ENCODE results near the gene FGF23. TPM values are rescaled to one million over a fixed set of nuclear protein-coding genes. Genes with fewer than 3 reads are reported as not detected.

The FGF23 gene
- total and polyA plus RNA-seq, 2 of the 4 experiments (the other 2 are of a cell fraction) = not detected

GRCh38 chr12:4370265-4370664, 9.2 kb downstream of the FGF23 start:
- BruUV-seq (replicated peaks) = no TSS peak
- H3K56ac ChIP-seq (ENCODE audit: extremely low read depth, insufficient read depth, low read length) = no peak overlapping the region
- intact Hi-C loops (cut with micrococcal nuclease) (no loop called here), in situ Hi-C loops (cut with MboI; ENCODE audit: low sequenced_read_pairs) (no loop called here), dilution Hi-C loops (cut with HindIII; ENCODE audit: low sequenced_read_pairs, unreplicated experiment) (no loop called here)
- no peaks in the 10 kb centered on the region for H4K20me1 ChIP-seq (ENCODE audit: insufficient read depth, low read length)
- H3K9me1 ChIP-seq (ENCODE audit: insufficient read depth, low read length) = no peaks in the 10 kb centered on the region
- DNase-seq (no peak), ATAC-seq (ENCODE audit: low read depth) (no peak)
- H3K4me3 ChIP-seq (ENCODE audit: insufficient read depth, low read depth, low read length) = no peak overlapping the region
- no peak overlapping the region for H2AK5ac ChIP-seq (ENCODE audit: low read depth, low read length)
- no peaks in the 10 kb centered on the region for H3K9me3 ChIP-seq (ENCODE audit: control insufficient read depth, insufficient read depth, low read length)
- 85% methylated on average over 4 of the region's 31 CpGs; no CpG with 5 or more reads in 1 of the 2 experiments for WGBS, 2 experiments (ENCODE audit: extremely low coverage in 2 of 2, insufficient read length in 1 of 2)
- H2BK20ac ChIP-seq (ENCODE audit: low read depth, low read length) = no peak overlapping the region
- H3K4me2 ChIP-seq (ENCODE audit: low read depth, low read length) = no peak overlapping the region
- H3K14ac ChIP-seq (replicated peaks; ENCODE audit: low read depth, low read length) = no peak overlapping the region
- no peak overlapping the region for H2BK5ac ChIP-seq (ENCODE audit: low read depth, low read length, poor library complexity, severe bottlenecking)
- no peaks in the 10 kb centered on the region for H3K4me1 ChIP-seq (ENCODE audit: control insufficient read depth, insufficient read depth, low read length)
- H2AFZ ChIP-seq (replicated peaks; ENCODE audit: low read length, poor library complexity) = no peak overlapping the region
- H3K27me3 ChIP-seq (ENCODE audit: control insufficient read depth, insufficient read depth, low read length) = no peaks in the 10 kb centered on the region; the same call in 1 of the 2 replicates
- H2BK120ac ChIP-seq (ENCODE audit: low read depth, low read length) = no peak overlapping the region
- no peaks in the 10 kb centered on the region for H3K36me3 ChIP-seq (ENCODE audit: control insufficient read depth, insufficient read depth, low read length)
- H2BK15ac ChIP-seq (ENCODE audit: low read depth, low read length) = no peak overlapping the region
- TF ChIP-seq CEBPB (IDR thresholded peaks at IDR 0.05; ENCODE audit: low read depth, low read length) (no peak), MAZ (IDR thresholded peaks at IDR 0.05; ENCODE audit: borderline replicate concordance, low read depth, low read length) (no peak), BHLHE40 (IDR thresholded peaks at IDR 0.05; ENCODE audit: low read depth, low read length) (no peak), MAFK (IDR thresholded peaks at IDR 0.05; ENCODE audit: low read depth, low read length) (no peak), MXI1 (IDR thresholded peaks at IDR 0.05; ENCODE audit: borderline replicate concordance, low read depth, low read length) (no peak), POLR2A (IDR thresholded peaks at IDR 0.05; ENCODE audit: low read depth, low read length) (no peak), RCOR1 (IDR thresholded peaks at IDR 0.05; ENCODE audit: insufficient replicate concordance, low read length) (no peak), NFE2L2 (IDR thresholded peaks at IDR 0.05; ENCODE audit: low read depth, low read length) (no peak), CHD1 (IDR thresholded peaks at IDR 0.05; ENCODE audit: low read depth, low read length) (no peak), RFX5 (IDR thresholded peaks at IDR 0.05; ENCODE audit: low read depth, low read length) (no peak), SMC3 (IDR thresholded peaks at IDR 0.05; ENCODE audit: low read depth, low read length) (no peak), RAD21 (IDR thresholded peaks at IDR 0.05; ENCODE audit: low read length) (no peak), ELK1 (IDR thresholded peaks at IDR 0.05; ENCODE audit: borderline replicate concordance, low read depth, low read length) (no peak)
- TF ChIP-seq, protein P1, sequence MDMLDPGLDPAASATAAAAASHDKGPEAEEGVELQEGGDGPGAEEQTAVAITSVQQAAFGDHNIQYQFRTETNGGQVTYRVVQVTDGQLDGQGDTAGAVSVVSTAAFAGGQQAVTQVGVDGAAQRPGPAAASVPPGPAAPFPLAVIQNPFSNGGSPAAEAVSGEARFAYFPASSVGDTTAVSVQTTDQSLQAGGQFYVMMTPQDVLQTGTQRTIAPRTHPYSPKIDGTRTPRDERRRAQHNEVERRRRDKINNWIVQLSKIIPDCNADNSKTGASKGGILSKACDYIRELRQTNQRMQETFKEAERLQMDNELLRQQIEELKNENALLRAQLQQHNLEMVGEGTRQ (IDR thresholded peaks at IDR 0.05; ENCODE audit: low read depth, low read length) = no peak
- no peak overlapping the region for H3K4ac ChIP-seq (ENCODE audit: low read depth, low read length)
- H4K8ac ChIP-seq (ENCODE audit: low read depth in 2 of 2, low read length in 2 of 2) = no peak overlapping the region
- H4K5ac ChIP-seq (ENCODE audit: low read depth, low read length) = no peak overlapping the region
- H3K79me1 ChIP-seq (ENCODE audit: low read depth in 1 of 2, low read length in 2 of 2) = no peaks in the 10 kb centered on the region
- H3K18ac ChIP-seq (ENCODE audit: low read depth, low read length) = no peak overlapping the region
- H4K91ac ChIP-seq (ENCODE audit: insufficient read depth, low read depth, low read length) = no peak overlapping the region
- ChIA-PET CTCF (interaction anchor here (0.7 kb wide), 1 partner anchor 928 kb away, joined by 4 read pairs; no protein-coding TSS in a partner anchor), POLR2A (ENCODE audit: unreplicated experiment) (no interaction called here)
- H3K9ac ChIP-seq (ENCODE audit: low read depth, low read length) = no peak overlapping the region
- H2AK9ac ChIP-seq (replicated peaks; ENCODE audit: low read depth, low read length, poor library complexity) = no peak overlapping the region
- H3K23ac ChIP-seq (ENCODE audit: low read depth, low read length) = no peak overlapping the region
- H3K27ac ChIP-seq (ENCODE audit: insufficient read depth, low read length) = no peak overlapping the region

All from IMR-90 (cell line).